ENCODE results near the gene ADH5.
A peak's percentile ranks its signal among the peaks of the same experiment; 100 is the strongest.

ADH5 gene

DNA sequence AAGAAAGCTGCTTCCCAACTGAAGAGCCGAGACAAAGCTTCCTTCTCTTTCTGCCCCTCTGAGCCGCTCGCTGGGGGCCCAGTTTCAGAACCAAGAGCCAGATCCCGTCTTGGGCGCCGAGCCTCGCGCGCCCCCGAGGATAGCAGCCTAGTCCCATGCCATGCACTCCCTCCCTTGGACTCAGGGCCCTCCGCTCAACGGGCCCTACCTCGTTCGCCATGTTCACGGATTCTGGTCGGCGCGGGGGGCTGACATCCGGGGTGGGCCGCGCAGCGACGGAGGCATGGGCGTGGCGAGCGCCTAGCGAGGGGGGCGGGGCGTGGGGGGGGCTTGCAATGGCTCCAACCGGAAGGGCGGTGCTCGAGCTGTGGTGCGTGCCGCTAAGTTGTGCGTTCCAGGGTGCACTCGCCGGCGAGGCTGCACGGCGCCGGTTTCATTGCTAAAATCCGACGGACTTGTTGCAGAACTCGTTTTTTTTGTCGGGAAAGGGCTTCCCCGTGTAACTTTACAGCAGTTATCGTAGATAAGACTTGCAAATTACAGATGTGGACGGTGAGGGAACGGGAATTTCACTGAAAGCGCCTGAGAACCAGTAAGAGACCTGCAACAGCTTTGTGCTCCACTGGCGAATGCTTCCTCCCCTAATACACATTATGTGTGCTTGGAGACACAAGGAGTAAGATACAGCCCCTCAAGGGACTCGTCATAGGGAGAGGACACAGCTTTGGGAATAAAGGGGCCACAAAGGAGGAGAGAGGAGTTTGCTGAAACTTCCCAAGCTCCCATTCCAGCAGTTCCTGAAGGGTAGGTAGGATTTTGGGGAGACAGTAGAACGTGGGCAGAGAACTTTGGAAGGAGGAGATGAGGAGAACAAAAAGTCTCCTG lies at the start of gene ADH5 (continued):
- TF ChIP-seq GLIS2 (tag by site-specific recombination; IDR thresholded peaks at IDR 0.05) = peak; percentile 86
- no peak for TF ChIP-seq ZNF658 (tag by site-specific recombination; IDR thresholded peaks at IDR 0.05)
- no peak for TF ChIP-seq ZNF747 (tag by site-specific recombination; IDR thresholded peaks at IDR 0.05)
- no peak for TF ChIP-seq ZNF155 (tag by site-specific recombination; IDR thresholded peaks at IDR 0.05)
- TF ChIP-seq, protein P1, sequence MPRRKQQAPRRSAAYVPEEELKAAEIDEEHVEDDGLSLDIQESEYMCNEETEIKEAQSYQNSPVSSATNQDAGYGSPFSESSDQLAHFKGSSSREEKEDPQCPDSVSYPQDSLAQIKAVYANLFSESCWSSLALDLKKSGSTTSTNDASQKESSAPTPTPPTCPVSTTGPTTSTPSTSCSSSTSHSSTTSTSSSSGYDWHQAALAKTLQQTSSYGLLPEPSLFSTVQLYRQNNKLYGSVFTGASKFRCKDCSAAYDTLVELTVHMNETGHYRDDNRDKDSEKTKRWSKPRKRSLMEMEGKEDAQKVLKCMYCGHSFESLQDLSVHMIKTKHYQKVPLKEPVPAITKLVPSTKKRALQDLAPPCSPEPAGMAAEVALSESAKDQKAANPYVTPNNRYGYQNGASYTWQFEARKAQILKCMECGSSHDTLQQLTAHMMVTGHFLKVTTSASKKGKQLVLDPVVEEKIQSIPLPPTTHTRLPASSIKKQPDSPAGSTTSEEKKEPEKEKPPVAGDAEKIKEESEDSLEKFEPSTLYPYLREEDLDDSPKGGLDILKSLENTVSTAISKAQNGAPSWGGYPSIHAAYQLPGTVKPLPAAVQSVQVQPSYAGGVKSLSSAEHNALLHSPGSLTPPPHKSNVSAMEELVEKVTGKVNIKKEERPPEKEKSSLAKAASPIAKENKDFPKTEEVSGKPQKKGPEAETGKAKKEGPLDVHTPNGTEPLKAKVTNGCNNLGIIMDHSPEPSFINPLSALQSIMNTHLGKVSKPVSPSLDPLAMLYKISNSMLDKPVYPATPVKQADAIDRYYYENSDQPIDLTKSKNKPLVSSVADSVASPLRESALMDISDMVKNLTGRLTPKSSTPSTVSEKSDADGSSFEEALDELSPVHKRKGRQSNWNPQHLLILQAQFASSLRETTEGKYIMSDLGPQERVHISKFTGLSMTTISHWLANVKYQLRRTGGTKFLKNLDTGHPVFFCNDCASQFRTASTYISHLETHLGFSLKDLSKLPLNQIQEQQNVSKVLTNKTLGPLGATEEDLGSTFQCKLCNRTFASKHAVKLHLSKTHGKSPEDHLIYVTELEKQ (tag by site-specific recombination; IDR thresholded peaks at IDR 0.05; ENCODE audit: borderline replicate concordance) = no peak
- TF ChIP-seq, protein P2, sequence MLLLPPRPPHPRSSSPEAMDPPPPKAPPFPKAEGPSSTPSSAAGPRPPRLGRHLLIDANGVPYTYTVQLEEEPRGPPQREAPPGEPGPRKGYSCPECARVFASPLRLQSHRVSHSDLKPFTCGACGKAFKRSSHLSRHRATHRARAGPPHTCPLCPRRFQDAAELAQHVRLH (tag by site-specific recombination; IDR thresholded peaks at IDR 0.05) = no peak
- no peak for TF ChIP-seq ZNF132 (tag by site-specific recombination; IDR thresholded peaks at IDR 0.05; ENCODE audit: borderline replicate concordance)
- TF ChIP-seq ZNF629 (tag by site-specific recombination; IDR thresholded peaks at IDR 0.05) = no peak
- TF ChIP-seq HOXC10 (CRISPR knock-in tag; IDR thresholded peaks at IDR 0.05) = no peak
- TF ChIP-seq, protein P3, sequence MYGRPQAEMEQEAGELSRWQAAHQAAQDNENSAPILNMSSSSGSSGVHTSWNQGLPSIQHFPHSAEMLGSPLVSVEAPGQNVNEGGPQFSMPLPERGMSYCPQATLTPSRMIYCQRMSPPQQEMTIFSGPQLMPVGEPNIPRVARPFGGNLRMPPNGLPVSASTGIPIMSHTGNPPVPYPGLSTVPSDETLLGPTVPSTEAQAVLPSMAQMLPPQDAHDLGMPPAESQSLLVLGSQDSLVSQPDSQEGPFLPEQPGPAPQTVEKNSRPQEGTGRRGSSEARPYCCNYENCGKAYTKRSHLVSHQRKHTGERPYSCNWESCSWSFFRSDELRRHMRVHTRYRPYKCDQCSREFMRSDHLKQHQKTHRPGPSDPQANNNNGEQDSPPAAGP (tag by site-specific recombination; IDR thresholded peaks at IDR 0.05) = no peak
- TF ChIP-seq ZNF292 (tag by site-specific recombination; IDR thresholded peaks at IDR 0.05; ENCODE audit: borderline replicate concordance, low read depth) = no peak
- no peak for TF ChIP-seq SETDB1 (IDR thresholded peaks at IDR 0.05; ENCODE audit: insufficient read length, low read length)
- TF ChIP-seq, protein P4, sequence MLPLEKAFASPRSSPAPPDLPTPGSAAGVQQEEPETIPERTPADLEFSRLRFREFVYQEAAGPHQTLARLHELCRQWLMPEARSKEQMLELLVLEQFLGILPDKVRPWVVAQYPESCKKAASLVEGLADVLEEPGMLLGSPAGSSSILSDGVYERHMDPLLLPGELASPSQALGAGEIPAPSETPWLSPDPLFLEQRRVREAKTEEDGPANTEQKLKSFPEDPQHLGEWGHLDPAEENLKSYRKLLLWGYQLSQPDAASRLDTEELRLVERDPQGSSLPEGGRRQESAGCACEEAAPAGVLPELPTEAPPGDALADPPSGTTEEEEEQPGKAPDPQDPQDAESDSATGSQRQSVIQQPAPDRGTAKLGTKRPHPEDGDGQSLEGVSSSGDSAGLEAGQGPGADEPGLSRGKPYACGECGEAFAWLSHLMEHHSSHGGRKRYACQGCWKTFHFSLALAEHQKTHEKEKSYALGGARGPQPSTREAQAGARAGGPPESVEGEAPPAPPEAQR (tag by site-specific recombination; IDR thresholded peaks at IDR 0.05) = no peak
- TF ChIP-seq ZNF549 (tag by site-specific recombination; IDR thresholded peaks at IDR 0.05) = no peak
- TF ChIP-seq, protein P5, sequence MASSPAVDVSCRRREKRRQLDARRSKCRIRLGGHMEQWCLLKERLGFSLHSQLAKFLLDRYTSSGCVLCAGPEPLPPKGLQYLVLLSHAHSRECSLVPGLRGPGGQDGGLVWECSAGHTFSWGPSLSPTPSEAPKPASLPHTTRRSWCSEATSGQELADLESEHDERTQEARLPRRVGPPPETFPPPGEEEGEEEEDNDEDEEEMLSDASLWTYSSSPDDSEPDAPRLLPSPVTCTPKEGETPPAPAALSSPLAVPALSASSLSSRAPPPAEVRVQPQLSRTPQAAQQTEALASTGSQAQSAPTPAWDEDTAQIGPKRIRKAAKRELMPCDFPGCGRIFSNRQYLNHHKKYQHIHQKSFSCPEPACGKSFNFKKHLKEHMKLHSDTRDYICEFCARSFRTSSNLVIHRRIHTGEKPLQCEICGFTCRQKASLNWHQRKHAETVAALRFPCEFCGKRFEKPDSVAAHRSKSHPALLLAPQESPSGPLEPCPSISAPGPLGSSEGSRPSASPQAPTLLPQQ (tag by site-specific recombination; IDR thresholded peaks at IDR 0.05) = no peak
- no peak for TF ChIP-seq ZNF791 (tag by site-specific recombination; IDR thresholded peaks at IDR 0.05)
- TF ChIP-seq ZNF24 (tag by site-specific recombination; IDR thresholded peaks at IDR 0.05) = no peak
- TF ChIP-seq ZNF555 (tag by site-specific recombination; conservative IDR thresholded peaks at IDR 0.05) = no peak
- TF ChIP-seq ZNF366 (tag by site-specific recombination; conservative IDR thresholded peaks at IDR 0.05) = no peak
- TF ChIP-seq ZNF350 (tag by site-specific recombination; IDR thresholded peaks at IDR 0.05) = no peak
- TF ChIP-seq ZSCAN23 (tag by site-specific recombination; IDR thresholded peaks at IDR 0.05) = no peak
- TF ChIP-seq ZNF16 (tag by site-specific recombination; IDR thresholded peaks at IDR 0.05; ENCODE audit: low read depth) = no peak
- TF ChIP-seq, protein P6, sequence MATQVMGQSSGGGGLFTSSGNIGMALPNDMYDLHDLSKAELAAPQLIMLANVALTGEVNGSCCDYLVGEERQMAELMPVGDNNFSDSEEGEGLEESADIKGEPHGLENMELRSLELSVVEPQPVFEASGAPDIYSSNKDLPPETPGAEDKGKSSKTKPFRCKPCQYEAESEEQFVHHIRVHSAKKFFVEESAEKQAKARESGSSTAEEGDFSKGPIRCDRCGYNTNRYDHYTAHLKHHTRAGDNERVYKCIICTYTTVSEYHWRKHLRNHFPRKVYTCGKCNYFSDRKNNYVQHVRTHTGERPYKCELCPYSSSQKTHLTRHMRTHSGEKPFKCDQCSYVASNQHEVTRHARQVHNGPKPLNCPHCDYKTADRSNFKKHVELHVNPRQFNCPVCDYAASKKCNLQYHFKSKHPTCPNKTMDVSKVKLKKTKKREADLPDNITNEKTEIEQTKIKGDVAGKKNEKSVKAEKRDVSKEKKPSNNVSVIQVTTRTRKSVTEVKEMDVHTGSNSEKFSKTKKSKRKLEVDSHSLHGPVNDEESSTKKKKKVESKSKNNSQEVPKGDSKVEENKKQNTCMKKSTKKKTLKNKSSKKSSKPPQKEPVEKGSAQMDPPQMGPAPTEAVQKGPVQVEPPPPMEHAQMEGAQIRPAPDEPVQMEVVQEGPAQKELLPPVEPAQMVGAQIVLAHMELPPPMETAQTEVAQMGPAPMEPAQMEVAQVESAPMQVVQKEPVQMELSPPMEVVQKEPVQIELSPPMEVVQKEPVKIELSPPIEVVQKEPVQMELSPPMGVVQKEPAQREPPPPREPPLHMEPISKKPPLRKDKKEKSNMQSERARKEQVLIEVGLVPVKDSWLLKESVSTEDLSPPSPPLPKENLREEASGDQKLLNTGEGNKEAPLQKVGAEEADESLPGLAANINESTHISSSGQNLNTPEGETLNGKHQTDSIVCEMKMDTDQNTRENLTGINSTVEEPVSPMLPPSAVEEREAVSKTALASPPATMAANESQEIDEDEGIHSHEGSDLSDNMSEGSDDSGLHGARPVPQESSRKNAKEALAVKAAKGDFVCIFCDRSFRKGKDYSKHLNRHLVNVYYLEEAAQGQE (tag by site-specific recombination; IDR thresholded peaks at IDR 0.05) = no peak
- 0 out of 2 replicates have a peak, but pooled peaks have one; percentile 39 for TF ChIP-seq ZBTB20 (tag by site-specific recombination; IDR thresholded peaks at IDR 0.05)
- TF ChIP-seq SP3 (tag by site-specific recombination; IDR thresholded peaks at IDR 0.05) = peak; percentile 41
- TF ChIP-seq PRDM1 (tag by site-specific recombination; IDR thresholded peaks at IDR 0.05) = no peak
- no peak for TF ChIP-seq SP7 (tag by site-specific recombination; IDR thresholded peaks at IDR 0.05)
- no peak for TF ChIP-seq ZNF354C (tag by site-specific recombination; IDR thresholded peaks at IDR 0.05; ENCODE audit: borderline replicate concordance, low read depth)
- peak; percentile 43; the same call in 1 of the 2 replicates for TF ChIP-seq ZNF501 (tag by site-specific recombination; IDR thresholded peaks at IDR 0.05)
